NCI-H146 (cell line): ENCODE measurements around the gene LONP1.
"Not testable (repeated sequence)": the region's sequence is repeated elsewhere in the genome, so short reads cannot be mapped to it uniquely, and the experiment has no call there.

ENCODE experiments used
- DNase-seq: peaks from one replicate; lab custom pipeline; 2025; lab: John Stamatoyannopoulos, UW

LONP1 gene

GRCh38 chr19:5719961-5720790 lies at the start of gene LONP1, which contains the start of gene CATSPERD:
TSS of gene LONP1 (minus strand) at chr19:5720146. CDS start at chr19:5720132, 14 bp downstream.
TSS of gene CATSPERD (plus strand) at chr19:5720637. CDS start at chr19:5720738, 101 bp downstream.
- peak; percentile 96 for DNase-seq

- no peak for DNase-seq
Observed at GRCh38 chr19:5767949-5768348, 48.0 kb upstream of the LONP1 start.

- no peak for DNase-seq
Observed at GRCh38 chr19:5765220-5765619, 45.3 kb upstream of the LONP1 start.

GRCh38 chr19:5762608-5763217 lies 42.8 kb upstream of the LONP1 start:
- DNase-seq = no peak

GRCh38 chr19:5753743-5754142 lies 33.8 kb upstream of the LONP1 start:
- no peak for DNase-seq

GRCh38 chr19:5751709-5752108 lies 31.8 kb upstream of the LONP1 start:
- DNase-seq = no peak

GRCh38 chr19:5749505-5749904 lies 29.6 kb upstream of the LONP1 start:
- DNase-seq = no peak

- peak; percentile 19 for DNase-seq
Observed at GRCh38 chr19:5748920-5749319, 29.0 kb upstream of the LONP1 start.

- not testable (repeated sequence) for DNase-seq
Observed at GRCh38 chr19:5744999-5745398, 25.1 kb upstream of the LONP1 start.

GRCh38 chr19:5743630-5744029 lies 23.7 kb upstream of the LONP1 start:
- DNase-seq = no peak

- no peak for DNase-seq
Observed at GRCh38 chr19:5742051-5742450, 22.1 kb upstream of the LONP1 start.

GRCh38 chr19:5738423-5738822 lies 18.5 kb upstream of the LONP1 start:
- DNase-seq = no peak

- not testable (repeated sequence) for DNase-seq
Observed at GRCh38 chr19:5733172-5733571, 13.2 kb upstream of the LONP1 start.

GRCh38 chr19:5727453-5728050 lies 7.6 kb upstream of the LONP1 start:
- no peak for DNase-seq

GRCh38 chr19:5719274-5719960 lies 529 bp downstream of the LONP1 start:
- DNase-seq = peak; percentile 10

GRCh38 chr19:5718579-5719273 lies 1.2 kb downstream of the LONP1 start:
- DNase-seq = no peak

- DNase-seq = no peak
Observed at GRCh38 chr19:5718037-5718578, 1.8 kb downstream of the LONP1 start.

GRCh38 chr19:5717215-5717935 lies 2.6 kb downstream of the LONP1 start:
- no peak for DNase-seq

GRCh38 chr19:5714816-5715215 lies 5.1 kb downstream of the LONP1 start:
- DNase-seq = no peak

- no peak for DNase-seq
Observed at GRCh38 chr19:5713228-5713627, 6.7 kb downstream of the LONP1 start.

GRCh38 chr19:5711713-5712161 lies 8.2 kb downstream of the LONP1 start:
- DNase-seq = no peak
